ENCODE data around the gene TAGLN. TPM values are rescaled to one million over a fixed set of nuclear protein-coding genes. Genes with fewer than 3 reads are reported as not detected.
A peak's percentile ranks its signal among the peaks of the same experiment; 100 is the strongest.

TAGLN gene
- total and polyA plus RNA-seq, 8 donors, result 575 to 3,801 (median 2,089) TPM

DNA sequence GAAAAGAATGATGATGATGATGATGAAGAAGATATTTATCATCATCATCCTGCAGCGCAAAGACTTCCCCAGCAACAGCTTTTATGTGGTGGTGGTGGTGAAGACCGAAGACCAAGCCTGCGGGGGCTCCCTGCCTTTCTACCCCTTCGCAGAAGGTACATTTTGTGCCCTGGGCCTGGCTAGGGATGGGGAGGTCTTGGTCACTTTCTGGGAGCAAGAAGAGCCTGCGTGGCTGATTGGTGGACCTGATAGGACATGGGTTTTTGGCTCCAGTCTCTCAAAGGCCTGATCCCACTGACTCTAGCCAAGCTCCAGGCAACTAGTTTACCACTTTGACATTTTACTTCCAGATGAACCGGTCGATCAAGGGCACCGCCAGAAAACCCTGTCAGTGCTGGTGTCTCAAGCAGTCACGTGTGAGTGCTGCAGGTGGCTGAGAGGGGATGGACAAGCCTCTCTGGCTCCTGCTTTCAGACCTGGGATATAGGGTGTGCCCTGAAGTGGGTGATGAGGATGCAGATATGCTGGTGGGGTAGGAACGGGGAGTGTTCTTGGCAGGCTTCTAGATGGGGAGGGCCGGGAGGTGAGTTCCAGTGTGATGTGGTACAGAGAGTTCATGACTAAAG lies 15.3 kb upstream of the TAGLN start:
- Histone ChIP-seq H3K36me3 (peaks cover 38 to 68% (median 55%) of the 10 kb centered on the region in 4 donors), H3K9me3 (no peaks in the 10 kb centered on the region), H3K27ac (peak overlapping the region; percentile 73 to 99 (median 80)), H3K4me3 (no peak overlapping the region), H3K4me1 (peaks cover 64 to 89% (median 79%) of the 10 kb centered on the region in 4 donors), H3K27me3 (no peaks in the 10 kb centered on the region)
- intact Hi-C loops (cut with DNase I; ENCODE audit: low total_unique reads), result no loop called here
- DNase-seq, result peak; percentile 55 to 73
- WGBS, 5 donors, result 54 to 73% (median 56%) methylated on average over 10 to 11 of the region's 11 CpGs
- TF ChIP-seq POLR2AphosphoS5 (IDR thresholded peaks at IDR 0.05), result no peak

DNA sequence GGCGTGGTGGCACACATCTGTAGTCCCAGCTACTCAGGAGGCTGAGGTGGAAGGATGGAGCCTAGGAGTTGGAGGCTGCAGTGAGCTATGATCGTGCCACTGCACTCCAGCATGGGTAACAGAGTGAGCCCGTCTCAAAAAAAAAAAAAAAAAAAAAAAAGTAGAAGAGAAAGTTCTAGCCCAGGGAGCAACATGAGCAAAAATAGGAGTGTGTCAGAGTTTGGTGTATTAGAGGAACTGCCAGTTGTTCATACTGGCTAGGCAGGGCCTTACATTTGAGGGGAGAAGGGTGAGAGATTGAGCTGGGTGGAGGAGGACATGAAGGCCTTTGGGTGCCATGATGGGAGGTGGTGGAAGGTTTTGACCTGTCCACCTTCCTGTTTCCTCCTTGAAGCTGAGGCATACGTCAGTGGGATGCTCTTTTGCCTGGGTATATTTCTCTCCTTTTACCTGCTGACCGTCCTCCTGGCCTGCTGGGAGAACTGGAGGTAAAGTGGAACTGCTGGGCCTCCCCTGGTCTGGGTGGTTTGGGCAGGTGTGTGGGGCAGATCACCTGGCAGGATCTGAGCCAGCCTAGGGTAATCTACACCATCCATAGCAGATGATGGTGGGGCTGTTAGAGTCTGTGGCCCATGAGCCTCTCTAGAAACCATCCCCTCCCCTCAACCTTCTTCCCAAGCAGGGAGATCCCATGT lies 13.3 kb upstream of the TAGLN start:
- H3K27ac ChIP-seq, result peak overlapping the region; percentile 60 to 99 (median 75)
- DNase-seq, result peak; percentile 12 to 14

GRCh38 chr11:117186431-117186761 lies 12.8 kb upstream of the TAGLN start:
- Histone ChIP-seq H3K9me3 (no peaks in the 10 kb centered on the region), H3K27ac (peak overlapping the region; percentile 60 to 99 (median 75)), H3K4me3 (no peak overlapping the region), H3K27me3 (no peaks in the 10 kb centered on the region), H3K36me3 (peaks cover 62 to 94% (median 80%) of the 10 kb centered on the region in 4 donors), H3K4me1 (peaks cover 43 to 76% (median 61%) of the 10 kb centered on the region in 4 donors)
- 93 to 100% (median 95%) methylated on average over 4 of the region's 4 CpGs for WGBS, 5 donors
- peak in 1 of 2 donors; percentile 2 for DNase-seq
- TF ChIP-seq, protein P1, sequence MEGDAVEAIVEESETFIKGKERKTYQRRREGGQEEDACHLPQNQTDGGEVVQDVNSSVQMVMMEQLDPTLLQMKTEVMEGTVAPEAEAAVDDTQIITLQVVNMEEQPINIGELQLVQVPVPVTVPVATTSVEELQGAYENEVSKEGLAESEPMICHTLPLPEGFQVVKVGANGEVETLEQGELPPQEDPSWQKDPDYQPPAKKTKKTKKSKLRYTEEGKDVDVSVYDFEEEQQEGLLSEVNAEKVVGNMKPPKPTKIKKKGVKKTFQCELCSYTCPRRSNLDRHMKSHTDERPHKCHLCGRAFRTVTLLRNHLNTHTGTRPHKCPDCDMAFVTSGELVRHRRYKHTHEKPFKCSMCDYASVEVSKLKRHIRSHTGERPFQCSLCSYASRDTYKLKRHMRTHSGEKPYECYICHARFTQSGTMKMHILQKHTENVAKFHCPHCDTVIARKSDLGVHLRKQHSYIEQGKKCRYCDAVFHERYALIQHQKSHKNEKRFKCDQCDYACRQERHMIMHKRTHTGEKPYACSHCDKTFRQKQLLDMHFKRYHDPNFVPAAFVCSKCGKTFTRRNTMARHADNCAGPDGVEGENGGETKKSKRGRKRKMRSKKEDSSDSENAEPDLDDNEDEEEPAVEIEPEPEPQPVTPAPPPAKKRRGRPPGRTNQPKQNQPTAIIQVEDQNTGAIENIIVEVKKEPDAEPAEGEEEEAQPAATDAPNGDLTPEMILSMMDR (IDR thresholded peaks at IDR 0.05), result no peak
- TF ChIP-seq EP300 (IDR thresholded peaks at IDR 0.05), result no peak
- no peak for TF ChIP-seq POLR2AphosphoS5 (IDR thresholded peaks at IDR 0.05)
- TF ChIP-seq POLR2A (IDR thresholded peaks at IDR 0.05), result no peak
- intact Hi-C loops (cut with DNase I; ENCODE audit: low total_unique reads), result loop anchor here (5.0 kb wide), 1 partner anchor 41 kb away; no protein-coding TSS in a partner anchor

More for the DNA sequence above, 13.3 kb upstream of the TAGLN start:
- intact Hi-C loops (cut with DNase I; ENCODE audit: low total_unique reads), result loop anchor here (5.0 kb wide), 1 partner anchor 41 kb away; no protein-coding TSS in a partner anchor
- WGBS, 5 donors, result 50 to 79% (median 53%) methylated on average over 5 of the region's 5 CpGs
- TF ChIP-seq EP300 (IDR thresholded peaks at IDR 0.05), result no peak
- Histone ChIP-seq H3K9me3 (no peaks in the 10 kb centered on the region), H3K4me3 (no peak overlapping the region), H3K4me1 (peaks cover 48 to 81% (median 66%) of the 10 kb centered on the region in 4 donors), H3K36me3 (peaks cover 58 to 88% (median 75%) of the 10 kb centered on the region in 4 donors), H3K27me3 (no peaks in the 10 kb centered on the region)

GRCh38 chr11:117187007-117187406 lies 12.2 kb upstream of the TAGLN start:
- no peaks in the 10 kb centered on the region for H3K27me3 ChIP-seq
- H3K27ac ChIP-seq, result peak overlapping the region in 4 of 5 donors; percentile 2 to 99 (median 78)
- no peak overlapping the region for H3K4me3 ChIP-seq
- H3K36me3 ChIP-seq, result peaks cover 63 to 94% (median 81%) of the 10 kb centered on the region in 4 donors
- intact Hi-C loops (cut with DNase I; ENCODE audit: low total_unique reads), result loop anchor here (5.0 kb wide), 1 partner anchor 40 kb away; no protein-coding TSS in a partner anchor
- DNase-seq, result peak in 1 of 2 donors; percentile 26
- WGBS, 5 donors, result 26 to 71% (median 49%) methylated on average over 4 to 6 of the region's 6 CpGs
- no peaks in the 10 kb centered on the region for H3K9me3 ChIP-seq
- TF ChIP-seq, protein P1 (IDR thresholded peaks at IDR 0.05), result no peak
- TF ChIP-seq POLR2A (IDR thresholded peaks at IDR 0.05), result no peak
- no peak for TF ChIP-seq EP300 (IDR thresholded peaks at IDR 0.05)
- no peak for TF ChIP-seq POLR2AphosphoS5 (IDR thresholded peaks at IDR 0.05)
- peaks cover 37 to 73% (median 55%) of the 10 kb centered on the region in 4 donors for H3K4me1 ChIP-seq

GRCh38 chr11:117187428-117187798 lies 11.8 kb upstream of the TAGLN start:
- Histone ChIP-seq H3K4me3 (no peak overlapping the region), H3K9me3 (no peaks in the 10 kb centered on the region), H3K36me3 (peaks cover 63 to 94% (median 81%) of the 10 kb centered on the region in 4 donors), H3K27me3 (no peaks in the 10 kb centered on the region), H3K27ac (peak overlapping the region in 4 of 5 donors; percentile 2 to 99 (median 78)), H3K4me1 (peaks cover 33 to 71% (median 52%) of the 10 kb centered on the region in 4 donors)
- DNase-seq, result peak in 1 of 2 donors; percentile 25
- TF ChIP-seq POLR2A (IDR thresholded peaks at IDR 0.05), result no peak
- TF ChIP-seq EP300 (IDR thresholded peaks at IDR 0.05), result no peak
- TF ChIP-seq, protein P1 (IDR thresholded peaks at IDR 0.05), result no peak
- TF ChIP-seq POLR2AphosphoS5 (IDR thresholded peaks at IDR 0.05), result no peak
- WGBS, 5 donors, result 73 to 85% (median 77%) methylated on average over 13 of the region's 13 CpGs
- intact Hi-C loops (cut with DNase I; ENCODE audit: low total_unique reads), result loop anchor here (5.0 kb wide), 1 partner anchor 40 kb away; no protein-coding TSS in a partner anchor
